Activated CD8-positive, alpha-beta T cell treated with anti-CD3 and anti-CD28 coated beads for 36 hours (primary cell): ENCODE data around the gene UCP2. TPM values are rescaled to one million over a fixed set of nuclear protein-coding genes. Genes with fewer than 3 reads are reported as not detected.

Experiments
- ATAC-seq: fragments of 200-7000 bp; cut with Tn5 transposase; one replicate; pipeline ENCODE4 v1.10.0; 2021; ENCODE audit warnings: mild to moderate bottlenecking, moderate library complexity
- CTCF ChIA-PET: fragments of 350-600 bp; sonication (Branson Sonifier 250); formaldehyde crosslinking; loops from one replicate; lab custom pipeline; 2021; ENCODE audit warnings: antibody characterized with exemption; lab: Charles Lee
- POLR2A ChIA-PET: fragments of 350-600 bp; sonication (Branson Sonifier 250); formaldehyde crosslinking; loops from one replicate; lab custom pipeline; 2021; ENCODE audit warnings: antibody characterized with exemption; lab: Charles Lee
- DNase-seq: peaks from one replicate; pipeline ENCODE4 v3.0.0-alpha.2; 2020
- H3K27ac Mint-ChIP-seq: one replicate; pipeline ENCODE4 v1.8.0; 2021; ENCODE audit warnings: mild to moderate bottlenecking, mixed read lengths
- H3K27me3 Mint-ChIP-seq: one replicate; pipeline ENCODE4 v1.8.0; 2021; ENCODE audit warnings: mixed read lengths
- H3K36me3 Mint-ChIP-seq: one replicate; pipeline ENCODE4 v1.8.0; 2021; ENCODE audit warnings: low read depth, mixed read lengths
- H3K4me1 Mint-ChIP-seq: one replicate; pipeline ENCODE4 v1.8.0; 2021; ENCODE audit warnings: low read depth, mixed read lengths
- H3K4me3 Mint-ChIP-seq: one replicate; pipeline ENCODE4 v1.8.0; 2021; ENCODE audit warnings: mild to moderate bottlenecking, moderate library complexity, mixed read lengths
- H3K9me3 Mint-ChIP-seq: one replicate; pipeline ENCODE4 v1.8.0; 2021; ENCODE audit warnings: mixed read lengths
- CTCF ChIP-seq: fragments of 200-600 bp; IDR thresholded peaks from one replicate; pipeline ENCODE4 v1.8.0; 2022; ENCODE audit warnings: antibody characterized with exemption, mild to moderate bottlenecking
- intact Hi-C: fragments of 100-400 bp; cut with micrococcal nuclease; formaldehyde crosslinking; loops from one replicate; pipeline ENCODE4 v1.10.0; 2022
- total RNA-seq, 2 experiments: library from RNA; stranded (reverse); gene quantifications; one replicate each; pipeline ENCODE4 v1.2.3, GENCODE V29; 2021

The UCP2 gene
- total RNA-seq, 2 experiments from 2014 or later = 244 to 252 TPM

- H3K27me3 Mint-ChIP-seq = no peaks in the 10 kb centered on the region
- peaks cover 32% of the 10 kb centered on the region for H3K36me3 Mint-ChIP-seq
- no peak for ATAC-seq
- H3K27ac Mint-ChIP-seq = peak overlapping the region; percentile 63
- intact Hi-C loops = no loop called here
- TF ChIP-seq CTCF = no peak
- peaks cover 78% of the 10 kb centered on the region for H3K4me1 Mint-ChIP-seq
- H3K4me3 Mint-ChIP-seq = no peak overlapping the region
- ChIA-PET CTCF (no interaction called here), POLR2A (interaction anchor here (1.1 to 14.1 kb wide), 3 partner anchors 11 to 19 kb away, joined by 5 to 176 read pairs (median 5); partner anchors contain the start of gene UCP2)
- no peaks in the 10 kb centered on the region for H3K9me3 Mint-ChIP-seq
- no peak for DNase-seq
Observed at GRCh38 chr11:73999581-74000306, 17.1 kb upstream of the UCP2 start.

- Mint-ChIP-seq H3K36me3 (peaks cover 28% of the 10 kb centered on the region), H3K27me3 (no peaks in the 10 kb centered on the region), H3K4me3 (no peak overlapping the region), H3K4me1 (peaks cover 76% of the 10 kb centered on the region), H3K9me3 (no peaks in the 10 kb centered on the region), H3K27ac (peak overlapping the region; percentile 63)
- intact Hi-C loops = no loop called here
- ChIA-PET CTCF (no interaction called here), POLR2A (interaction anchor here (1.0 to 14.1 kb wide), 5 partner anchors 12 to 25 kb away, joined by 3 to 176 read pairs (median 6); partner anchors contain the start of gene UCP2)
- DNase-seq (no peak), ATAC-seq (no peak)
- no peak for TF ChIP-seq CTCF
Observed at GRCh38 chr11:73998846-73999575, 16.4 kb upstream of the UCP2 start.

- DNase-seq = no peak
- TF ChIP-seq CTCF = no peak
- intact Hi-C loops = no loop called here
- Mint-ChIP-seq H3K9me3 (no peaks in the 10 kb centered on the region), H3K27me3 (no peaks in the 10 kb centered on the region), H3K36me3 (peaks cover 17% of the 10 kb centered on the region), H3K4me1 (peaks cover 71% of the 10 kb centered on the region), H3K27ac (peak overlapping the region; percentile 70), H3K4me3 (peak overlapping the region; percentile 5)
- ATAC-seq = peak; percentile 7
- CTCF ChIA-PET = interaction anchor here (1.0 to 1.5 kb wide), 4 partner anchors 13 to 37 kb away, joined by 3 to 5 read pairs (median 4); no protein-coding TSS in a partner anchor
- POLR2A ChIA-PET = interaction anchor here (1.0 to 14.1 kb wide), 9 partner anchors 8 to 27 kb away, joined by 3 to 176 read pairs (median 6); partner anchors contain the start of gene UCP2
Observed at GRCh38 chr11:73997120-73997770, 14.6 kb upstream of the UCP2 start.

GRCh38 chr11:73996161-73996747 lies 13.6 kb upstream of the UCP2 start:
- ChIA-PET CTCF (interaction anchor here (1.1 to 2.2 kb wide), 4 partner anchors 9 to 32 kb away, joined by 4 to 9 read pairs (median 4); no protein-coding TSS in a partner anchor), POLR2A (interaction anchor here (0.8 to 14.1 kb wide), 7 partner anchors 9 to 95 kb away, joined by 3 to 176 read pairs (median 8); partner anchors contain the start of gene UCP2)
- ATAC-seq (no peak), DNase-seq (no peak)
- Mint-ChIP-seq H3K27ac (peak overlapping the region; percentile 99), H3K4me1 (peaks cover 77% of the 10 kb centered on the region), H3K27me3 (no peaks in the 10 kb centered on the region), H3K4me3 (peak overlapping the region; percentile 74), H3K36me3 (peaks cover 12% of the 10 kb centered on the region), H3K9me3 (no peaks in the 10 kb centered on the region)
- intact Hi-C loops = no loop called here
- TF ChIP-seq CTCF = no peak
